GM11168 (cell line): ENCODE results near the gene MTF2.
"Not testable (repeated sequence)": the region's sequence is repeated elsewhere in the genome, so short reads cannot be mapped to it uniquely, and the experiment has no call there.

Source experiments
- in situ Hi-C: fragments of 300-500 bp; cut with MboI; formaldehyde crosslinking; loops from one replicate; pipeline ENCODE4 v1.12.0; 2022; ENCODE audit warnings: low sequenced_read_pairs; ENCODE audit not compliant: unreplicated experiment

Gene MTF2

DNA sequence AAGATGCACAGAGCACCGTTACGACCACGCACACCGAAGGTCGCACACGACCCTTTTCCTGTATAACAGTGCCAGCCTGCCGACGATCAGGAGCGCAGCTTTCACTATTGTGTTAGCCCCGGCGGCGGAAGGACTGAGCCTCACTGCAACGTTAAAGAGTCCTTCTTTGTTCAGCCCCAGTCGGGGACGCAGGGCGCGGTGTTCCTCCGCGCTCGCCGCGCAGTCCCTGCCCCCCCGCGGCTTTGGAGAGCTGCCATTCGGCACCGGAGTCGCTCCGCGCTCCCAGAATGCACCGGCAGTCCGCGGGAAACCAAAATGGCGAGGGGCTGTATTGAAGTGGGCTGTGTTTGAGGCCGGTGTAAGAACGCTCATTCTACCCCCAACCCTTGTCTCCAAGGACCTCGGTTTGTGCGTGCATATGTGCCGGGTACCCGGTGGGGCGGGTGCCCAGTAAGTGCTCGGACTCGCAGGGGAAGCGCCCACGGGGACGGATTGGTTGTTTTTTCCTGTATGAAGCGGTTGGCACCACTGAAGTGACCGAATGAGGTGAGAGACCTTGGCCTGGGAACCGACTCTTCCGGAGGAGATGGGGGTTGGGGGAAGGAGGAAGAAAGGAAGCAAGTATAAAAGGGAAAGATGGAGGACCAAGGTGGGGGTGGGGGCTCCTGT lies at the start of gene MTF2:
Gene MTF2 (plus strand): TSS at position 298 of the 669 bp plus-strand sequence. CDS start 244 bp downstream, at position 542.
- in situ Hi-C loops, result no loop called here

DNA sequence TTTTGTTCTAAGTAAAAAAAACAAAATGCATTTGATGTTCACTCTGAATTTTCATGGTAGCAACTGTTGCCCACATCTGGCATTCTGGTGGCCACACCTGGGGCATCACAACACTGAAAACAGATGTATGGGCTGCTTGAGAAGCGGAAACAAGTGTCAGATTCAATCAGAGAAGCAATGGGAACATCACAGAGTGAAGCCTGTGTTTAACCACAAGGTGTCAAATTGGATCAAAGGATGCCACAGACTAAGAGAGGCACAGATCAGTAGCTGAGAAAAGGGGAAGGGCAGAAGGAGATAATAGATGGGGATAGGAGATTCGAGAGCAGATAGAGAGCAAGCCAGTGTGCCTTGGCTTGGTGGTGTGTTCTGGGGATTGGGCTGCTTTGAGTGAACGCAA lies 49.8 kb upstream of the MTF2 start:
- in situ Hi-C loops, result no loop called here

DNA sequence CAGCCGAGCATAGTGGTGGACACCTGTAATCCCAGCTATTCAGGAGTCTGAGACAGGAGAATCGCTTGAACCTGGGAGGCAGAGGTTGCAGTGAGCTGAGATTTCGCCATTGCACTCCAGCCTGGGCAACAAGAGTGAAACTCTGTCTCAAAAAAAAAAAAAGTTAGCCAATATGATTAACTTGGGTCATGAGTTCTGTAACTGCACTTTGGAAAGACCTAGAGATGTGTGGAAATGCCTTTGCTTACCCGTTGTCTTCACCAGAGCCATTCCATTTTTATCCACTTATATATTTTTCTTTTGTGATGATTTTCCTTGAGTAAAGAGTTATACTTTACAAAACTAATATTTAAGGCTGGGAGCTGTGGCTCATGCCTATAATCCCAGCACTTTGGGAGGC lies 48.9 kb upstream of the MTF2 start:
- in situ Hi-C loops, result not testable (repeated sequence)

DNA sequence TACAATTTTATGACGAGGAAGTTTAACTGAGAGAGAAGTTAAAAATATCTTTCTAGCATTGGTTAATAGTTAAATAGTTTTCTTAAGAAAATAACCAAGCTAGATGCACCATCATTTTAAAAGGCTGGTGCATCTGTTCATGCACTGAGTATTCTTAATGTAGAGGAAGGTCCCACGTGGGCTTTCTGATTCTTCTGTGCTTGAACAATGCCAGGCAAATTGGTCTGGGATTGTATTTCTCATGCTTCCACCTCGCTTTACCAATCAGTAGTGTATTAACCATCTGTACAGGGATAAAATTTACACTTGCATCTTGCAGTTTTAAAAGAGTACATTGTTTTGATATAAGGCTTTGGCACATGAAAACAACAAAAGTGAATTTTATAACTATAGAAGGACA lies 47.4 kb upstream of the MTF2 start:
- in situ Hi-C loops, result no loop called here

DNA sequence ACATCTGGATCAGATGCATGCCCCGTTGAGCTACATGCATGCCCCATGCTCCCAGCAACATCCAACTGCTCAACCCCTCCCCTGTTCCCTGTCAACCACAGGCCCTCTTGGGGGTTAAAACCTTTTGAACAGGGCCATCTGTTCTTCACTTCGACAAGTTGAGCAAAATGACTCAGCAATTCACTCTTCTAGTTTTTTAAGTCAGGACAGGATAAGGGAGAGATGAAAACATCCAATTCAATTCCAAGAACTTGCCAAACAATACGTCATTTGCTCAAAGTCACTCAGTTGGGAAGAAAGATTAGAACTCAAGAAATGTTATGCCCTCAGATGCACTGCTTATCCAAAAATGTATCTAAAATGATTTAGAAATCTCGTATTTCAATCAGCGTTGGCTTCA lies 46.1 kb upstream of the MTF2 start:
- in situ Hi-C loops, result no loop called here

DNA sequence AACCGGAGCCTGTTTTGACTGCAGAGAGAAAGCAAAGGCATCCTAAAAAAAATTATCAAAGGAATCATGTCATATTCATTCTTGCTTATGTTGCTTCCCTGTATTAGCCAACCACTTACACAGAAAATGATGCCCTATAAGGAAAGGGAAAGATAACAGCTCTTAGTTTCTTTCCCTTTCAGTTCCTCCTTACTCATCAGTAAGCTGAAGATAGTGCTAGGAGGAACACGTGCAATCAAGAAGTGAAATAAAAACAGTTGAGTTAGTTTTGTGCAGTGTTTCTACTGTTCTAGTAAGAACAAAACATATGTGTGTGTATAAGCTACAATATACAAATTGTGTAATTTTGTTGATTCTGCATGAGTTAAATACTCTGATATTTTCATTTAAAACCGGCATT lies 45.3 kb upstream of the MTF2 start:
- in situ Hi-C loops, result no loop called here

DNA sequence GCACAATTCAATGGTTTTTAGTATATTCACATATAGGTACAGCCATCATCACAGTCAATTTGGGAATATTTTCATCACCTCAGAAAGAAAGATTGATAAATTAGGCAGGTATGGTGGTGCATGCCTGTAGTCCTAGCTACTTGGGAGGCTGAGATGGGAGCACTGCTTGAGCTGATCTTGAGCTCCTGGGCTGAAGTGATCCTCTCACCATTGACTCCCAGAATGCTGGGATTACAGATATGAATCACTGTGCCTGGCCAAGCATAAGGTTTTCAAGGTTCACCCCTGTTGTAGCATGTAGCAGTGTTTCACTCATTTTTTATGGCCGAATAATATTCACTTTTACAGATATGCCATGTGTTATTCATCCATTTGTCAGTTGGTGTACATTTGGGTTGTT lies 44.7 kb upstream of the MTF2 start:
- in situ Hi-C loops, result no loop called here

DNA sequence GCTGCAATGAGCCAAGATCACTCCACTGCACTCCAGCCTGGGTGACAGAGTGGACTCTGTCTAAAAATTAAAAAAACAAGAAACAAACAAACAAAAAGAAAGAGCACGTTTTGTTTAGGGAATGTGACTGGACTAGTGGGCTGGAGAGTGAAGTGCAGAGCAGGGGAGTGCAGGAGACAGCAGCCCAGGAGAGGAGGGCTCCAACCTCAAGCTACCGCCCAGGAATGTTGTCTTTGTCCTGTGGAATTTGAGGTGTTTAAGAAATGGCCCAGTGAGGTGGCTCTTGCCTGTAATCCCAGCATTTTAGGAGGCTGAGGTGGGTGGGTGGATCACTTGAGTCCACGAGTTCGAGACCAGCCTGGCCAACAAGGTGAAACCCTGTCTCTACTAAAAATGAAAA lies 42.4 kb upstream of the MTF2 start:
- in situ Hi-C loops, result no loop called here

DNA sequence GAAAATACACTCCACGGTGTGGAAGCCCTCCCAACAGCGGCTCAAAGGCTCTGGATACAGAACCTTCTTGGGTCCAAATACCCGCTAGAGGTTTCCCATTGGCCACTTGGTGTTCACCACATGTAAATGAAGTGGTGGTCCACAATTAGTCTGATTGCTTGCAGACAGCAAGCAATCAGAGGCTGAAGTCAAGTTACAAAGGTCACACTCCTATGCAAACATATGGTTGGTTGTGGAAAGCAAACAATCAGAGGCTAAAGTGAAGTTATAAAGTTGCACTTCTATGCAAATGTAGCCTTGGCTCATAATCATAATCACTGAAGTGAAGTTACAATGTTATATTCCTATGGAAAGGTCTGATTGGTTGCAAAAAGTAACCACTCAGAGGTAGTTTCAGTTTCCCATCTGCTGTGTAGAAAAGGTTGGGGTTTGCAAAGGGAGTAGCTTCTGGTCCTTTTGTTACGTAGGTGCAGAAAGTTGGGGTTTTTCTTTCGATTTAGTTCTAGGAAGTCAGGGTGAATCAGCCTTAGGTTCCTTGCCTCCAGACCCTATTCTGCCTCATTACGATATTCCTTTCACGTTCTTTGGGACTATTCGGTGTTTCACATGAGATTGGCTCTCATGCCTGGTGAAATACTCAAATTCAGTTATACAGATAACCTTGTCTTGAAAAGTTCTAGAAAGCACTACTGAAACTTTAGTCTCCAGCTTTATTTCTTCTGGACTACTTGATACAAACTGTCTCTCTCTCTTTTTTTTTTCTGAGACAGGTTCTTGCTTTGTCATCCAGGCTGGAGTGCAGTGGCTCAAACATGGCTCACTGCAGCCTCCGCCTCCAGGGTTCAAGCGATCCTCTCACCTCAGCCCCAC lies 36.7 kb upstream of the MTF2 start:
- in situ Hi-C loops, result no loop called here

DNA sequence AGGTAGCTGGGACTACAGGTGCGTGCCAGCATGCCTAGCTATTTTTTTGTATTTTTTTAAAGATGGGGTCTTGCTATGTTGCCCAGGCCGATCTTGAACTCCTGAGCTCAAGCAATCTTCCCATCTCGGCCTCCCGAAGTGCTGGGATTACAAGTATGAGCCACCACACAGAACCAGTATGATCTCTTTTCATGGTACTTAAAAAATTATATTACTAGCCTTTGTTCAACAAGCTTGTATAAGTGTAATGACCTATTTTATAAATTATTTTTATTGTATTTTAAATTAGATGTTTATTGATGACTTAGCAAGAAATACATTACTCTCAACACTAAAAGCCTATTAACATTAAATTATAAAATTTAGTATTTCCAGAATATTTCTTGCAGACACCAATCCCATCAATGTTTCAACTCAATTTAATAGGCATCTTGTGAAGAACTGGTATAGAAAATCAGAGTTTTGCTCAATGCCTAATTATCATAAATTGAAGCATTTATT lies 36.0 kb upstream of the MTF2 start:
- in situ Hi-C loops, result no loop called here

DNA sequence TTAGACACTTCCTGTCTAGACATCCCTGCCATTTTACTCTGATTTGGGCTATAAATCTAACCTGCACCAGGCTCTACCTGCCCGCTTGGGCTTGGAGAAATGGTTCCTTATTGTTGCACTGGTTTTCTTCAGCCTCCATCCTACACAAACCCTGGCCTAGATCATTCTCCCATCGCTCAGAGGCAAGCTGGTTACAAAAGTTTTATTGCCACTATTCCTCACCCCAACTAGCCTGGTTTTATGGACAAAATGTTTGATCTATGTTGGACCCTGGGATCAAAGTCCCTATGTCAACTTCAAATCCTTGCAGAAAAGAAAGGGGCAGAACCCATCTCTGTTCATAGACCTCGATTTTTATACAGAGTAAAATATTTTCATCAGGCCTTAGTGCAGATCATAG lies 31.5 kb upstream of the MTF2 start:
- in situ Hi-C loops, result no loop called here

DNA sequence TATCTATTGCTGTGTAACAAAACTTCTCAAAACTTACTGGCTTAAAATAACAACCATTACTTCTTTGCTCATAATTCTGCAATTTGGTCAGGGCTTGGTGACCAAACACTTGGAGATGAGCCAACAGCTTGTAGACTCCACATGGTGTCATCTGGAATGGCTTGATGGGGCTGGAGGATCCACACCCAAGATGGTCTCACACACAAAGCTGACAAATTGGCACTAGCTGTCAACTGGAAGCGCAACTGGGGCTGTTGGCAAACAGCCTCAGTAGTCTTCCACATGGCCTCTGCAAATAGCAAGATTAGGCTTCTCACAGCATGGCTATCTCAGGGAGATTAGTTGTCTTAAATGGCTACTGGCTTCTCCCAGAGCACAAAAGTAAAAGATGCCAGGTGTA lies 27.1 kb upstream of the MTF2 start:
- in situ Hi-C loops, result no loop called here

DNA sequence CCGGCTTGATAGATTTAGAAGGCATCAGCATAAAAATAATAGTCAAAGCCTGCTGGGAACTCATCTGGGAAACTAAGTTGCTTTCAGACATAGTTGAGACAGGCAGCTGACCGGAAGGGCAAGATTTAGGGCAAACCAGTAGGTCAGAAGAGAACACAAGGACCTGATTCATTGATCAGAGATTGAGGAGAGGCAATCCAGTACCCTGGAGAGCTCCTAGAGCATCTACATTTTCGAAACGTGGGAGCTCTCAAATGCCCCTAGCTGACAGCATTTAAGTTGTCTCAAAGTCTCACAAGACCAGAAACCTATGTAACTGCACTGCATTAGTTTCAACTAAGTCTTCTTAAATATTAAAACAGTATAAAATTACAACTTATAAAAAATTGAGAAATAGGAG lies 22.9 kb upstream of the MTF2 start:
- in situ Hi-C loops, result no loop called here

DNA sequence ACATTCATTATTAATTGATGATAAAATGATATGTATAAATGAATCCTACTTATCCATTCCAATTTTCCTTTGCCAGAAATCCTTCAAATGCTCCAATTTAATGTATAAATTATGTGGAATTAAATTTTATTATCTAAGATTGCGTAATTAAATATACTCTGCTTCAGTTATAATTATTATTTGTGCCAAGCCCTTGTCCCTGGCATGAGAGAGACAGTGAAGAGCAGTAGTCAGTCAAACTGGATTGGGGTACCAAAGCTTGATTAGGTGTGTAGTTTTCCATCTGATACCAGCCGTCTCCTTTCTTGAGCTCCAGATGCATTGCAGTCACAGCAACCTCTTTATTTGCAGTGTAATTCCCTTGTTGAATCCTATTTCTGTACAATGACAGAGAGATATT lies 22.4 kb upstream of the MTF2 start:
- in situ Hi-C loops, result no loop called here

DNA sequence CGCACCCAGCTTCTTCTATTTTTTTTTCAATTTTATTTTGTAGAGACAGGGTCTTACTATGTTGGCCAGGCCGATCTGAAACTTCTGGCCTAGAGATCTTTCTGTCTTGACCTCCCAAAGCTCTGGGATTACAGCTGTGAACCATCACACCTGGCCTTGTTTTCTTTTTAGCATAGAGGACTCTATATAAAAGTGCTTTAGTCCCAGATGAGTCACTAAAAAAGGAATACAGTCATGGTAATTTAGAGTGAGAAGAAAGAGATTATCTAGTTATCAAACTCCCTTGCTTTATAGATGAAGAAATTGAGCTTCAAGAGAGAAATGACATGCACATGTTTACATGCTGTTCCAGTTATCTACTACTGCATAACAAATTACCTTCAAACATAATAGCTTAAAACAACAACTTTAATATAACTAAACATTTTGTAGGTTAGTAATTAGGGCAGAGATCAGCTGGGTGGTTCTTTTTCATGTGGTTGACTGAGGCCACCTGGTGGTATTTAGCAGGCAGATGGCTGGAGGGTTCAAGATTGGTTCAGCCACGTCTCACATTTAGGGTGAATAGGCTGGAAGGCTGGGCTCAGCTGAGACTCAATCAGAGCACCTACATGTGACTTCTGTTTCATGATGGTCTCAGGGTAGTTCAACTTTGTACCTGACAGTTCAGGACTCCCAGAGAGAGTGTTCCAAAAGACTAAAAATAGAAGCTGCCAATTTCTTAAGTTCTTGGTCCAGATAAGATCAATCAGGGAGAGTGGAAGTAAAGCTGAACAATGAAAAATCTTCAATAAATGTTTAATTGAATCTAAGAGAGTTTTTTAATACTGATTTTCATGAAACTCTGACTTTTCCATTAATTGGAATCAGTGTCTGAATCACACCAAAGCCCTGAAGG lies 16.9 kb upstream of the MTF2 start:
- in situ Hi-C loops, result loop anchor here (5.0 kb wide), 1 partner anchor 40 kb away; no protein-coding TSS in a partner anchor

DNA sequence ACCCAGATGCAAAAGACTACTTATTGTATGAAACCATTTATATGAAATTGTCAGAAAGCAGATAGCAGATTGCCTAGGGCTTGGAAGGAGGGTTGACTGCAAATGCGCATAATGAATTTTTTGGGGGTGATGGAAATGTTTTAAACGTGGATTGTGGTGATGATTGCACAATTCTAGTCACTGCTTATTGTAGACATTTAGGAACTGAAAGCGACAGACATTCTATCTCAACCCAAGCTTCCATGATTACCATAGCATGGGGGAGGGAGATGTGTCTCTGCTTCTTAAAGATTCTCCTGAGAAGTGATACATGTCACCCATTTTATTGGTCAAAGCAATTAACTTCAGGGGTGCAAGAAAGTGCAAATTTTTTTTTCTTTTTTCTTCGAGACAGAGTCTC lies 2.8 kb upstream of the MTF2 start:
- in situ Hi-C loops, result no loop called here

DNA sequence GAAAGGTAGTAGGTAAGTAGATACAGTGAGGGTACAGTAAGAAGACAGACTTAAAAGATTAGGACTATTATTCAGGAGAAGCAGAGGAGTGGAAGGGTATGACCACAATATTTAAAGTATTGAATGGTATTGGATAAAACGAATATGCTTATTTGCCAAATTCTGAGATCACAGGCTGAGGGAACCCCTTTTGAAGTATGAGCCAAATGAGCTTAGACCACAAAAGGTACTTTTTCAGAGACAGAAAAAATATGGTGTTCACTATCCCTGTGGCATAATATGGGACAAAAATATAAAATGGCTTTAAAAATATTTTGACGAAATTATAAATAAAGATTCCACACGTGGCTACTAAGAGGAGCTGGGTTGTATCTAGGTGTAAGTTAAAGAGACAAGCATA lies 880 bp upstream of the MTF2 start:
- in situ Hi-C loops, result no loop called here

DNA sequence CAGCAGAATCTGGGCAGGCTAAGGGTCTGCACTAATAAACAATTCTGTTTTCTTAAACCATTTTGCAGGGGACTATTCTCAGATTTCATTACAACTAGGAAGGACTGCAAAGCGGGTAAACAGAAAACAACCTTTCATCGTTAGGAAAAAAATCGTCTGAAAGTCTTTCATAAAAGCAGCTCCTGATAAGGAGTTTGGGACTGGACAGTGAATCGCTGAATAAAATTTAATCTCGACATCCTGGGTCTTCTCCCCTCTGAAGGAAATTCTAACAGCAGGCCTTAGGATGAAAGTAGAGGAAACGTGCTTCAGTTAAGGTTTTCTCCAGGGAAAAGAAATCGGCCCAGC lies 471 bp upstream of the MTF2 start:
- in situ Hi-C loops, result no loop called here

DNA sequence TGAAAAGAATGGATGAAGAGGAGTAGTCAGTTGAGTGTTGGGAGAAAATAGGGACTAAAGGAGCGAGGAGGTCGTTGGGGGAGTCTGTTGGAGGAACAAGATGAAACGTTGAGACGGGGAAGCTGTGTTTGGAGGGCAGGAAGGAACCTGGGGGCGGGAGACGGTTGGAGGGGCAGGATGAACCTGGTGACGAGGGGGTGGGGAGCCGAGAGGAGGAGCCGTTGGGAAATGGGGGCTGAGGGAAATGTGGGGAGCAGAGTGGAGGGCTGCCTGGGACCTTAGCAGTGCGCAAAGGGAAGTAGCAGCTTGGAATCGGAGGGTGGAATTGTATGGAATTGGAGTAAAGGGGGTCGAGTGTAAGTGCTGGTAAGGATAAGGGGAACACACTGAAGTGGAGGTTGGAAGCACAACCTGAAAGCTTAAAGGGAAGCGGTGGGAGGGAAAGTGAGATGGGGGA lies 630 bp downstream of the MTF2 start:
- in situ Hi-C loops, result no loop called here

DNA sequence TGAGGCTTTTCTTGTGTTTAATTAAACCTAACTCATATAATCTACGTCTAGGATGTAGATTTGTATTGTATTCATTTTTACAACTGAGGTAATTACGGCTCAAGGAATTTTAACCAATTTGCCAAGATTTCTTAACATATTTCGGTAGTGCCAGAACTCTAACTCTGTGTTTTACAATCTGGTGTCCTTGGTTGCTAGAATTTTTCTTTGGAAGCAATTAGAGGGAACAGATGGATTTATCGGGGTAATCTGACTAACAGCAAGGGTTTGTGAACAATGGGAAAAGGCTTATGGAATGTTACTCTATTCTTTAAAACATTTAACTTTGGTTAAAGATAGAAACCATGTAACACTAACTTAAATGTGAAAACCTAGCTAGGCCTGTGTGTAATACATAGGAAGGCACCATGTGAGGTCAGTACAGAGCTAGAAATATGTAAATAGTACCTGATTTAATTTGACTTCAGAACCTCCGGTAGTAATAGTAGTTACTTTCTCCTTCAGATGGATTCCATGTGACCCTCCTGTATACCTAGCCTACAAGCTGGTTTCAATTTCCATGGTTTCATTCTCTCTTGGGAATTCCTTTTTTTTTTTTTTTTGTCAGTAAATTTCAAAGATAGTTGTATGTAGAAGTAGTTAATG lies 1.2 kb downstream of the MTF2 start:
- in situ Hi-C loops, result no loop called here
